DOHH2 (cell line): ENCODE measurements around the gene MAGEH1.

Experiments used
- CTCF ChIP-seq: fragments of 200-600 bp; sonication (generic); IDR thresholded peaks from one replicate; pipeline ENCODE4 v1.5.1; 2014; ENCODE audit warnings: antibody characterized with exemption, mild to moderate bottlenecking, low read depth, low read length; ENCODE audit not compliant: poor library complexity, severe bottlenecking
- EZH2phosphoT487 ChIP-seq: fragments of 200-600 bp; sonication (generic); IDR thresholded peaks from 2 replicates; pipeline ENCODE4 v1.6.1; 2017; ENCODE audit warnings: borderline replicate concordance, mild to moderate bottlenecking, antibody characterized with exemption, low read length, moderate library complexity, mixed read lengths

GRCh38 chrX:55451141-55451540 is 786 bp upstream of the MAGEH1 start:
- TF ChIP-seq EZH2phosphoT487 (no peak), CTCF (no peak)
